ENCODE data around the gene EFCC1. TPM values are rescaled to one million over a fixed set of nuclear protein-coding genes. Genes with fewer than 3 reads are reported as not detected.
"Not testable (repeated sequence)": the region's sequence is repeated elsewhere in the genome, so short reads cannot be mapped to it uniquely, and the experiment has no call there.

Gene EFCC1
- total RNA-seq, 1 experiment from 2014 or later, result 0.24 TPM

DNA sequence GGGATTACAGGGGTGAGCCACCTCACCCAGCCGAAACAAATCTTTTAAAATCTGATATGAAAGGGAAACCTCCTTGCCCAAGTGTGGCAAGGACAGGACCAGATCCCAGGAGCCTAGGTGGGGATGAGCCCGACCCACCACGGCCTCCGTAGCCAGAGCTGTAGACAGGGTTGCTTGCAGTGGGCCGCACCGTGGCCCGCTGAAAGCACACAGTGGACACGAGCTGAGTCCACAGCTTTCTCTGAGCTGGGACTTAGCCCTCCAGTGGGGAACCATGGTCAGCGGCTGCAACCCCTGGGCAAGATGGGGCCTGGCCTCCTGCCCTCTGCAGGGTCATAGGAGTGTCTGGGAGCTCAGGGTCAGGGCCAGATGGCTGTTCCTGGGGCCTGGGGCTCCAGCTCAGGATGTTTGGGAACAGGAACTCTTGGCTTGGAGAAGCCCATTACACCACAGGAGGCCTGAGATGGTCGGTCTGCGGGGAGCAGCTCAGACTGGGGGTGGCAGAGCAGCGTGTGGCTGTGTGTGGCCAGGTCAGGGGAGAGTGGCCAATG is 84.1 kb downstream of the EFCC1 start:
- TF ChIP-seq CTCF (conservative IDR thresholded peaks at IDR 0.05) (no peak), EZH2 (IDR thresholded peaks at IDR 0.05; ENCODE audit: low read depth) (no peak)
- no peaks in the 10 kb centered on the region for H3K9me3 ChIP-seq (ENCODE audit: insufficient read depth, low read depth)
- DNase-seq, result no peak
- no peaks in the 10 kb centered on the region for H3K9me2 ChIP-seq (ENCODE audit: insufficient read depth)
- no peak overlapping the region for H3K4me2 ChIP-seq
- no peak overlapping the region for H3K4me3 ChIP-seq
- ChIA-PET CTCF (interaction anchor here (0.6 to 1.0 kb wide), 2 partner anchors 58 to 115 kb away, joined by 4 to 6 read pairs; no protein-coding TSS in a partner anchor), POLR2A (ENCODE audit: unreplicated experiment) (interaction anchor here (0.6 kb wide), 1 partner anchor 428 kb away, joined by 4 read pairs; no protein-coding TSS in a partner anchor)
- H2AFZ ChIP-seq, result no peak overlapping the region
- H4K20me1 ChIP-seq (ENCODE audit: insufficient read depth), result peaks cover 4% of the 10 kb centered on the region; the same call in 1 of the 2 replicates
- intact Hi-C loops (cut with micrococcal nuclease; ENCODE audit: unreplicated experiment), result no loop called here
- no peaks in the 10 kb centered on the region for H3K79me2 ChIP-seq (ENCODE audit: low read depth)
- H3K36me3 ChIP-seq (ENCODE audit: low read depth), result no peaks in the 10 kb centered on the region
- no peak overlapping the region for H3K27ac ChIP-seq
- H3K4me1 ChIP-seq (replicated peaks; ENCODE audit: insufficient read depth), result no peaks in the 10 kb centered on the region
- BruUV-seq (replicated peaks), result no TSS peak
- H3F3A ChIP-seq (ENCODE audit: insufficient read depth, low read depth), result no peaks in the 10 kb centered on the region
- no peaks in the 10 kb centered on the region for H3K27me3 ChIP-seq (ENCODE audit: insufficient read depth, low read depth)

- H2AFZ ChIP-seq, result no peak overlapping the region
- H3K4me1 ChIP-seq (replicated peaks; ENCODE audit: insufficient read depth), result no peaks in the 10 kb centered on the region
- no peaks in the 10 kb centered on the region for H3K9me3 ChIP-seq (ENCODE audit: insufficient read depth, low read depth)
- H3F3A ChIP-seq (ENCODE audit: insufficient read depth, low read depth), result no peaks in the 10 kb centered on the region
- H4K20me1 ChIP-seq (ENCODE audit: insufficient read depth), result peaks cover 4% of the 10 kb centered on the region; the same call in 1 of the 2 replicates
- DNase-seq, result no peak
- intact Hi-C loops (cut with micrococcal nuclease; ENCODE audit: unreplicated experiment), result no loop called here
- ChIA-PET CTCF (interaction anchor here (0.6 kb wide), 1 partner anchor 58 kb away, joined by 6 read pairs; no protein-coding TSS in a partner anchor), POLR2A (ENCODE audit: unreplicated experiment) (no interaction called here)
- no peaks in the 10 kb centered on the region for H3K9me2 ChIP-seq (ENCODE audit: insufficient read depth)
- no peak overlapping the region for H3K4me3 ChIP-seq
- H3K4me2 ChIP-seq, result no peak overlapping the region
- H3K36me3 ChIP-seq (ENCODE audit: low read depth), result no peaks in the 10 kb centered on the region
- no TSS peak for BruUV-seq (replicated peaks)
- no peak overlapping the region for H3K27ac ChIP-seq
- no peaks in the 10 kb centered on the region for H3K79me2 ChIP-seq (ENCODE audit: low read depth)
- H3K27me3 ChIP-seq (ENCODE audit: insufficient read depth, low read depth), result no peaks in the 10 kb centered on the region
- no peak for TF ChIP-seq EZH2 (IDR thresholded peaks at IDR 0.05; ENCODE audit: low read depth)
- no peak for TF ChIP-seq CTCF (conservative IDR thresholded peaks at IDR 0.05)
Measured at GRCh38 chr3:129085818-129086217, 84.7 kb downstream of the EFCC1 start.

DNA sequence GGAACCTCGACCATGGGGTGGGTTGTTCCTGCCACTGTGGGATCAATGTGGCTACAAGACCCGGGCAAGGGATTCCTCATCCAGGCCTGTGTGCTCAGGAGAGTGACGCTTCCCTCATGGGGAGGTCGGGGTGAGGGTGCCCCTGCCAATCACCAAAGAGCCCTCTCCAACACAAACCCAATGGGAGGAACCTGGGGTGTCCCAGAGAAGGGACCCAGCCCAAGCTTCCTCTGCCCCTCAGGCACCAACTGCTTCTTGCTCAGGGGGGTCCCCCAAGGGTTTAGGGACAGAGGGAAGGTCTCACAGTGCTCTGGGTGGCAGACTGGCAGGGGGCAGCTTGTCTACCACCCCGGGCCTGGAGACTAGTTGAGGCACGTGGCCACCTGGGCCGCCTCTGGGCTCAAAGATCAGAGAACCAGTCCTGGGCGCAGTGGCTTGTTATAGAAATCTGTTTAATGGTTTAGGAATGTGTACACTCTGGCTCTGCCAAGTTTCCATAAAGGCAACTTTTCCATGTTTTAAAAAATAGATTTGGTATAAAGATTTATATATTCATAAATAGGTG is 86.1 kb downstream of the EFCC1 start:
- Histone ChIP-seq H3K4me3 (no peak overlapping the region), H3F3A (ENCODE audit: insufficient read depth, low read depth) (no peaks in the 10 kb centered on the region), H3K4me1 (replicated peaks; ENCODE audit: insufficient read depth) (no peaks in the 10 kb centered on the region), H3K27me3 (ENCODE audit: insufficient read depth, low read depth) (no peaks in the 10 kb centered on the region), H3K4me2 (no peak overlapping the region), H3K79me2 (ENCODE audit: low read depth) (no peaks in the 10 kb centered on the region), H4K20me1 (ENCODE audit: insufficient read depth) (peaks cover 4% of the 10 kb centered on the region; the same call in 1 of the 2 replicates), H3K36me3 (ENCODE audit: low read depth) (peaks cover 2% of the 10 kb centered on the region; the same call in 1 of the 2 replicates), H3K9me2 (ENCODE audit: insufficient read depth) (no peaks in the 10 kb centered on the region), H3K9me3 (ENCODE audit: insufficient read depth, low read depth) (no peaks in the 10 kb centered on the region), H2AFZ (no peak overlapping the region), H3K27ac (no peak overlapping the region)
- DNase-seq, result no peak
- ChIA-PET CTCF (no interaction called here), POLR2A (ENCODE audit: unreplicated experiment) (no interaction called here)
- no TSS peak for BruUV-seq (replicated peaks)
- TF ChIP-seq CTCF (conservative IDR thresholded peaks at IDR 0.05), result no peak
- intact Hi-C loops (cut with micrococcal nuclease; ENCODE audit: unreplicated experiment), result no loop called here

DNA sequence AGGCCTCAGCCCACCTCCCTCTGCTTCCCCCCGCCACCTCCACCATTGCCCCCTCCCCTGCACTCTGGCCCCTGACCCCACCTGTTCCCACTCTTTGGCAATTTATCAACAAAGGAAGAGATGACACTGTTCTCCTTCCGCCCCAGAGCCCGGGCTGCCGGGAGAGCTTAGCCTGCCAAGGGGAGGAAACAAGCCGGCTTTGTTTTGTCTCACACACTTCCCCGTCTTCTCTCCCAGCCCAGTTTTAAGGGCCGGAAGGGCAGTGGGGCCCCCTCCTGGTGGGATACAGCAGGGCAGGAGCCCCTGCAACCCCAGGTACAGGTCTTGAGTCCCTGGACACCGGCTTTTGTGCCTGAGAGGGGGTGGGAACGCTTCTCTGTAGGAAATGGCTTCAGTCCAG is 86.8 kb downstream of the EFCC1 start:
- H3K9me2 ChIP-seq (ENCODE audit: insufficient read depth); H3K79me2 ChIP-seq (ENCODE audit: low read depth); H4K20me1 ChIP-seq (ENCODE audit: insufficient read depth); CTCF ChIA-PET; intact Hi-C loops (cut with micrococcal nuclease; ENCODE audit: unreplicated experiment); H3K27me3 ChIP-seq (ENCODE audit: insufficient read depth, low read depth); H3K27ac ChIP-seq; H3K4me2 ChIP-seq; H3K4me1 ChIP-seq (replicated peaks; ENCODE audit: insufficient read depth); H2AFZ ChIP-seq; H3K36me3 ChIP-seq (ENCODE audit: low read depth); H3F3A ChIP-seq (ENCODE audit: insufficient read depth, low read depth); H3K9me3 ChIP-seq (ENCODE audit: insufficient read depth, low read depth); POLR2A ChIA-PET (ENCODE audit: unreplicated experiment); H3K4me3 ChIP-seq; BruUV-seq (replicated peaks): not testable (repeated sequence)
- DNase-seq, result peak in 1 of 2 experiments; percentile 28

GRCh38 chr3:129088312-129088711 is 87.2 kb downstream of the EFCC1 start:
- intact Hi-C loops (cut with micrococcal nuclease; ENCODE audit: unreplicated experiment); CTCF ChIA-PET; POLR2A ChIA-PET (ENCODE audit: unreplicated experiment); BruUV-seq (replicated peaks); H3K4me3 ChIP-seq; H2AFZ ChIP-seq; H3K9me2 ChIP-seq (ENCODE audit: insufficient read depth); H3K79me2 ChIP-seq (ENCODE audit: low read depth); H3K27ac ChIP-seq; H3K9me3 ChIP-seq (ENCODE audit: insufficient read depth, low read depth); H3K4me2 ChIP-seq; H4K20me1 ChIP-seq (ENCODE audit: insufficient read depth); H3K27me3 ChIP-seq (ENCODE audit: insufficient read depth, low read depth); H3K4me1 ChIP-seq (replicated peaks; ENCODE audit: insufficient read depth); H3K36me3 ChIP-seq (ENCODE audit: low read depth); DNase-seq; H3F3A ChIP-seq (ENCODE audit: insufficient read depth, low read depth): not testable (repeated sequence)

Measured in PC-9 (cell line).